ENCODE measurements around the gene DIAPH3. TPM values are rescaled to one million over a fixed set of nuclear protein-coding genes. Genes with fewer than 3 reads are reported as not detected.

Gene DIAPH3
- total RNA-seq, 2 donors from 2014 or later, result 7.1 to 8.0 TPM

DNA sequence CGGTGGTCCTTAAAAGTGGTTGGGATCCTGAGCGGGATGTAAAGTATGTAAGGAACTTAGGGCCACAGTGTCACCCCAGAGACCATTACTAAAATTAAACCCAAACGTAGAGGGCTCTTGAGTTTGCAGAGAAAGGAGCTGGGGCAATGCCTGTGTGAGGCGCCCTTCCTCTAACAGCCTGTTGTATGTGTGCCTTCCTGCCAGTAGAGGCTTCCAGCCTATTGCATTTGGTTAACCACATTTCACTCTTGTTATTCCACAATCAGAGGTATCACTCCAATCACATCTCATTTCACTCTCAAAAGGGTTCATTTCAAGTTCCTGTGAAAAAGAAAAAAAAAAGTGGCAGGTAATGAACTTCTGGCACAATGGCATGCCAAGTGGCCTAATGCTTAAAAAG lies 29.4 kb downstream of the DIAPH3 start:
- no peak for DNase-seq (ENCODE audit: low spot score)
- no peak for ATAC-seq (ENCODE audit: insufficient number of reproducible peaks, low FRiP score, low read depth)
- TF ChIP-seq, protein P1, sequence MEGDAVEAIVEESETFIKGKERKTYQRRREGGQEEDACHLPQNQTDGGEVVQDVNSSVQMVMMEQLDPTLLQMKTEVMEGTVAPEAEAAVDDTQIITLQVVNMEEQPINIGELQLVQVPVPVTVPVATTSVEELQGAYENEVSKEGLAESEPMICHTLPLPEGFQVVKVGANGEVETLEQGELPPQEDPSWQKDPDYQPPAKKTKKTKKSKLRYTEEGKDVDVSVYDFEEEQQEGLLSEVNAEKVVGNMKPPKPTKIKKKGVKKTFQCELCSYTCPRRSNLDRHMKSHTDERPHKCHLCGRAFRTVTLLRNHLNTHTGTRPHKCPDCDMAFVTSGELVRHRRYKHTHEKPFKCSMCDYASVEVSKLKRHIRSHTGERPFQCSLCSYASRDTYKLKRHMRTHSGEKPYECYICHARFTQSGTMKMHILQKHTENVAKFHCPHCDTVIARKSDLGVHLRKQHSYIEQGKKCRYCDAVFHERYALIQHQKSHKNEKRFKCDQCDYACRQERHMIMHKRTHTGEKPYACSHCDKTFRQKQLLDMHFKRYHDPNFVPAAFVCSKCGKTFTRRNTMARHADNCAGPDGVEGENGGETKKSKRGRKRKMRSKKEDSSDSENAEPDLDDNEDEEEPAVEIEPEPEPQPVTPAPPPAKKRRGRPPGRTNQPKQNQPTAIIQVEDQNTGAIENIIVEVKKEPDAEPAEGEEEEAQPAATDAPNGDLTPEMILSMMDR (IDR thresholded peaks at IDR 0.05), result no peak
- Histone ChIP-seq H3K36me3 (no peaks in the 10 kb centered on the region), H3K4me1 (ENCODE audit: control insufficient read depth in 1 of 2, low read depth in 2 of 2) (peaks cover 0 to 5% of the 10 kb centered on the region in 2 donors), H3K4me3 (no peak overlapping the region), H3K9me3 (no peaks in the 10 kb centered on the region), H3K27ac (no peak overlapping the region), H3K27me3 (replicated peaks; ENCODE audit: insufficient read depth) (no peaks in the 10 kb centered on the region)

- Histone ChIP-seq H3K9me3 (peaks cover 4% of the 10 kb centered on the region), H3K4me3 (no peak overlapping the region), H3K27me3 (replicated peaks; ENCODE audit: insufficient read depth) (no peaks in the 10 kb centered on the region), H3K36me3 (no peaks in the 10 kb centered on the region), H3K27ac (no peak overlapping the region), H3K4me1 (ENCODE audit: control insufficient read depth in 1 of 2, low read depth in 2 of 2) (no peaks in the 10 kb centered on the region)
- ATAC-seq (ENCODE audit: insufficient number of reproducible peaks, low FRiP score, low read depth), result no peak
- TF ChIP-seq, protein P1 (IDR thresholded peaks at IDR 0.05), result no peak
- DNase-seq (ENCODE audit: low spot score), result no peak
Observed at GRCh38 chr13:60121337-60121687, 42.4 kb downstream of the DIAPH3 start.

GRCh38 chr13:60120617-60121336 lies 43.0 kb downstream of the DIAPH3 start:
- Histone ChIP-seq H3K27me3 (replicated peaks; ENCODE audit: insufficient read depth) (no peaks in the 10 kb centered on the region), H3K9me3 (peaks cover under 1% of the 10 kb centered on the region), H3K4me1 (ENCODE audit: control insufficient read depth in 1 of 2, low read depth in 2 of 2) (no peaks in the 10 kb centered on the region), H3K36me3 (no peaks in the 10 kb centered on the region), H3K4me3 (no peak overlapping the region), H3K27ac (no peak overlapping the region)
- TF ChIP-seq, protein P1 (IDR thresholded peaks at IDR 0.05), result no peak
- DNase-seq (ENCODE audit: low spot score), result no peak
- no peak for ATAC-seq (ENCODE audit: insufficient number of reproducible peaks, low FRiP score, low read depth)

DNA sequence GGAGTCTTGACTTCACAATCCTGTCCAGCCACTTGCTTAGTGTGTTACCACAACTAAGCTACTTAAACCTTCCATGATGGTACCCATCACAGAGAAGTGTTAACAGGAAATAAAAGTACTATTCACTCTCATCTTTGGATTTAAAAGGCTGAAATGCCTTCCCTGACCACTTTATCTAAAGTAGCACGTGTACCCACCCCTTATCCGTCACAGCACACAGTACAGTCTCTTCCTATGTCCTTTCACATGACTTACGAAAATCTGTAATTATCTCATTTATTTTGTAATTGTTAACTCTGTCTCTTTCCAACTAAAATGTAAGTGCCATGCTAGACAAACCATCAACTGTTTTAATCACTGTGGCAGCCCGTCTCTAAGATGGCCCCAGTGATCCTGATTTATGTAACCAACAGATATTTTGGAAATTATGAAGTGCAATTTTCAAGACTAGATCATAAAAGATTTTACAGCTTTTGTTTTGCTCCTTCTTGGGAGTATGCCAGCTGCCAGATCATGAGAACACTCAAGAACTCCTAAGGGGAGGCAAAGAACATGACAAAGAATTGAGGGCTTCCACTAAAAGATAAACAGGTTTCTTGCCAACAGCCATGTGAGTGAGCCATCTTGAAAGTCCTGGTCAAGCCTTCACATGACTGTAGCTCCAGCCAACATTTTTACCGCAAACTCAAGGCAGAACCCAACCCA lies 44.9 kb downstream of the DIAPH3 start:
- TF ChIP-seq, protein P1 (IDR thresholded peaks at IDR 0.05), result no peak
- Histone ChIP-seq H3K4me1 (ENCODE audit: control insufficient read depth in 1 of 2, low read depth in 2 of 2) (no peaks in the 10 kb centered on the region), H3K27ac (no peak overlapping the region), H3K9me3 (peaks cover 3% of the 10 kb centered on the region), H3K27me3 (replicated peaks; ENCODE audit: insufficient read depth) (no peaks in the 10 kb centered on the region), H3K36me3 (no peaks in the 10 kb centered on the region), H3K4me3 (no peak overlapping the region)
- DNase-seq (ENCODE audit: low spot score), result no peak
- ATAC-seq (ENCODE audit: insufficient number of reproducible peaks, low FRiP score, low read depth), result no peak

- Histone ChIP-seq H3K27me3 (replicated peaks; ENCODE audit: insufficient read depth) (no peaks in the 10 kb centered on the region), H3K9me3 (peaks cover 3% of the 10 kb centered on the region), H3K27ac (no peak overlapping the region), H3K36me3 (no peaks in the 10 kb centered on the region), H3K4me1 (ENCODE audit: control insufficient read depth in 1 of 2, low read depth in 2 of 2) (no peaks in the 10 kb centered on the region), H3K4me3 (no peak overlapping the region)
- TF ChIP-seq, protein P1 (IDR thresholded peaks at IDR 0.05), result no peak
- DNase-seq (ENCODE audit: low spot score) (no peak), ATAC-seq (ENCODE audit: insufficient number of reproducible peaks, low FRiP score, low read depth) (no peak)
Observed at GRCh38 chr13:60114499-60115028, 49.2 kb downstream of the DIAPH3 start.

Data from thoracic aorta (tissue), 2 donors.